Fibroblast of peridontal ligament (primary cell): ENCODE data around the gene EYA4.
A peak's percentile ranks its signal among the peaks of the same experiment; 100 is the strongest.

Experiments
- DNase-seq: peaks from one replicate; pipeline ENCODE4 v3.0.0-alpha.2; 2010; ENCODE audit errors: extremely low read depth

Gene EYA4

GRCh38 chr6:133242637-133243585, 1.8 kb downstream of the EYA4 start:
- DNase-seq = no peak

- no peak for DNase-seq
These were observed 2.7 kb downstream of the EYA4 start for GRCh38 chr6:133243723-133244305.

DNA sequence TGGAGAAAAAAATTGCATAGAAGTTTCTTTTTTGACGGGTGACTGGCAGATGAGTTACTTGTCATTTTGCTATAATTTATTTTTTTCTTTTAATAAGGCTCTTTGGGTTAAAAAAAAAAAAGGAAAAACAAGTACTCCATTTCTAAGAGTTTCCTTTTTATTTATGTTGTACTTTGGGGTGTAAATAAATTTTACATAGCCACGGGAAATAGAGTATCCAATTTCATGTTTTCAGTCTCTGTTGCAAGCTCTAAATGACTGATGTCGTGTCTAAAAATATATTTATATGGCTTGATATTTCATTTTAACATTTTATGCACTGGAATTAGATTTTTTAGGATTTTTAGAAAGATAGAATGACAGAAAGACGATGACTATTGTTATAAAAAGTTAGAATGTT, 3.4 kb downstream of the EYA4 start:
- no peak for DNase-seq

DNA sequence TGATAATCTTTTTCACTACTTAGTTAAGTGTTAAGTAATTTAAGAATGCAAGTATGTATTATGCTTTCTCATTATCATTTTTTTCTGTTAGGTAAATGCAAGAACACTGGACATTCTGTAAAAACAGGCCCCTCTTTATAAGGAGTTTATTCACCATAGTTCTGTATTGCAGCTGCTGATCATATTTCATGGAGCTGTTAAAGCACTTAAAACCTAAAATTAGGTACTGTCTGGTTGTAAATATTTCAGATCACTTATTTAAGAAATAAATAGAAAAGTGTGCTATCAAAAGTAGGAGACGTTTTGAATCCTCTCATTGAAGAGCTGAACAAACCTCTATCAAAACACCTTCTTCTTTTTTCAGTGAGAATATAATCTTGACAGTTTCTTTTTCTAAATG, 3.9 kb downstream of the EYA4 start:
- no peak for DNase-seq

DNA sequence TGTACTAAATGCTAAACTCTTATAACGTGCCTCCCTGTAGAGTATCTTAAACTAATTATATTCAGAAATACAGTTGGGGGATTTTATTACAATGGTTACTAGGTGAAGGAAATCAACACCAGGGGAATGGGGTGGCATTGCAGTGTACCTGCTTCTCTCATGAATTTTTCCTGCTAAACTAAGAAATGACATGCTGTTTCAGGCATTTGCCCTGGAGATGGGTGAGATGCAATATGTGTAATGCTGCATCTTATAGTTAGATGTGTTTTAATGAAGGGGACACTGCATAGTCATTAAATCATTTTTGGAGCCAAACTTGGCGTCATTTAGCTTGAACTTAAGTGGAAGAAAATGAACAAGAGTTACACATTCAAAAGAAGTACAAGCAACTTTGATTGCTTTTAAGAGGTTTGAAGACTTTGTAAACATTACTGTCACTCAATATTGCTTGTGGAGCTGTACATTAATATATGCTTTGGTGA, 4.3 kb downstream of the EYA4 start:
- DNase-seq = no peak

DNA sequence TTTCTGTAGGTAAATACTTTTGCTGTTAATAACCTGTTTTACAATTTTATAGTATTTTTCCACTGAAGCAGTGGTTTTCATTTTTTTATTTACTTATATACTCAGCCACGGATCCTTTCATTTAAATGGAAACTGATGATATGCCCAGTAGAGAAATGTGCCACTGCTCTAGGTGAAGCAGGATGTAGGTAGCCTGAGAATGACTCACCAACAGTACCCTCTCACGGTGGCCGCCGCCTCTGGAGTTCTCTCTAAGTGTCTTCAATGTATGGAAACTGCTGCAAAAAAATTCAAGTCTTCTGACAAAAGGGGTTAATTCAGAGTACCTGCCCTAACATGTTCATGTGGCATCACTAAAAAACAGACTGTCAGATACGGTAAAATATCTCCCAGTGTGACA, 6.4 kb downstream of the EYA4 start:
- no peak for DNase-seq

- DNase-seq = peak; percentile 52
These were observed 7.3 kb downstream of the EYA4 start for GRCh38 chr6:133248241-133249001.

GRCh38 chr6:133251688-133252087, 10.5 kb downstream of the EYA4 start:
- no peak for DNase-seq

DNA sequence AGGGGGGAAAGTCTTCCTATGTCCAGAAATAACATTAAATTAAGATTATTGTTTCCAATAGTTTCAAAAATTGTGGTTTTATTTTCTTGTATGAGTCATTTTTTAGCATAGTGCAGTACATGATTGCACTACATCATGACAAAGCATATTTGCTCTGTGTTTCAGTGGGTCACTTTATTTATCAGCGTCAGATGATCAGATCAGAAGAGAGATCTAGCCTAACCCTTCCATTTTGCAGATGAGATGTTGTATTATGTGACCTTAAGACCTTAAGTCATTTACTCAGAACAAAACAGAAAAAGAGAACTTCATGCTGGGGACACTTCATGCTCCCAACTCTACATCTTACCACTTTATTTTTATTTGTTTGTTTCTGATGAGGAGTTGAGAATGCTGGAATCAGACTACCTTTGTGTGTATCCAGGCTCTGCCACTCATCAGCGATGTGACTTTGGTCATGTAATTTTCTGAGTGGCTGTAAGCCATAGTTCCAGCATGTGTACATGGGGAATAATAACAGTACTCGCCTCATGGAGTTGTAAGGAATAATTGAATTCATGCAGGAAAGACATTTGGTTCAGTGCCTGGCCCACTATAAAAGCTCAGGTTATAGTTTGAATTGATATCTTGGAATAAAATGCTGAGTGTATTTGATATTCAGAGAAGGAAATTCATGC, 13.5 kb downstream of the EYA4 start:
- peak; percentile 83 for DNase-seq

DNA sequence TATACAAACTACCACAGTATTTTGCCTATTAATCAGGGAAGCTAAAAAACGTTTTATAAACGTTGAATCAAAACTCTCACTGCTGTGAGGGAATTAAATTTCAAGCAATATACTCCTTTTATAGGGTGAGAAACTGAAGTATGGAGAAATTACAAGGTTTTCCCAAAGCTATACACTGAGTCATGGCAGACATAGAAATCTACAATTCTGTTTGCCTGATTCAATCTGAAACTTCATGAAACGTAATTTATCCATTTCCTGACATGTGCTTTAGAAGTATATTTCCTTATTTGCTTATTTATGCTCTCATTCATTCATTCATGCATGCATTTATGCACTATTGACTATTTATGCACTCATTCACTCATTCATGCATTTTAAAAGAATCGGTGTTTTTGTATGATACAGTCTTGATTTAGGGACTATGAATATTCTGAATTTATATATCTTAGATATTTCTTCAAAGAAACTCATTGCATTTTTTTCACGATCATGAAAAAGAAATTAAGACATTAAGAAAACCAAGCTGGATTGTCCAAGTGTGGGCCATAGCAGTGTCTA, 16.5 kb downstream of the EYA4 start:
- DNase-seq = no peak

GRCh38 chr6:133259561-133259960, 18.4 kb downstream of the EYA4 start:
- DNase-seq = no peak

- no peak for DNase-seq
These were observed 21.6 kb downstream of the EYA4 start for GRCh38 chr6:133262804-133263203.

DNA sequence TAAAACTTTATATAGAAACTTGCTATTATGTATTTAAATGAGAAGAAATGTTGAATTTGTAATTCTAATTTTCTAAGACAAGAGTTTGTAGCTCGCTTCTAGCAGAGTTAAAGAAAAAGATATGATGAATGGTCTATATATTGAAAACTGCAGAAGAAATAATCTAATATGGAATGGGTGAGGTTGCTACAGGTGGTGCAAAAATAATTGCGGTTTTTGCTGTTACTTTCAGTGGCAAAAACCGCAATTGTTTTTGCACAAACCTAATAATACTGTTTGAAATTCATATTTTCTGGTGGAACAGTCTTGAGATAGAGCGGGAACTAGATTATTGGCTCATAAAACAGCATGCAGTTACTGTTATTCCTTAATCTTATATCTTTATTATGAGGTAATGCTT, 23.9 kb downstream of the EYA4 start:
- DNase-seq = no peak

DNA sequence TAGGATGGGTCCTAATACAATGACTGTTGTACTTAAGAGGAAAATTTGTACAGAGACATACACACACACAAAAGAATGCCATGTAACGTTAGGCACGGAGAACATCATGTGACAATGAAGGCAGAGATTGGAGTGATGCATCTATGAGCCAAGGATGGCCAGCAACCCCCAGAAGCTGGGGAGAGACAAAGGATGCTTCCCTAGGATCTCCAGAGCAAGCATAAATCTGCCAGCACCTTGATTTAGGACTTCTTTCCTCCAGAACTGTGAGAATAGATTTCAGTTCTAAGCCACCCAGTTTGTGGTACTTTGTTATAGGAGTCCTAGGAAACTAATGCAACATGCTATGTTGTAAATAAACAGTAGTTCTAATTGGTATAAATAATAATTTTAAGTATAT, 25.0 kb downstream of the EYA4 start:
- no peak for DNase-seq

GRCh38 chr6:133268621-133269020, 27.5 kb downstream of the EYA4 start:
- DNase-seq = no peak

GRCh38 chr6:133274813-133275212, 33.7 kb downstream of the EYA4 start:
- DNase-seq = no peak

GRCh38 chr6:133275213-133275612, 34.1 kb downstream of the EYA4 start:
- no peak for DNase-seq

DNA sequence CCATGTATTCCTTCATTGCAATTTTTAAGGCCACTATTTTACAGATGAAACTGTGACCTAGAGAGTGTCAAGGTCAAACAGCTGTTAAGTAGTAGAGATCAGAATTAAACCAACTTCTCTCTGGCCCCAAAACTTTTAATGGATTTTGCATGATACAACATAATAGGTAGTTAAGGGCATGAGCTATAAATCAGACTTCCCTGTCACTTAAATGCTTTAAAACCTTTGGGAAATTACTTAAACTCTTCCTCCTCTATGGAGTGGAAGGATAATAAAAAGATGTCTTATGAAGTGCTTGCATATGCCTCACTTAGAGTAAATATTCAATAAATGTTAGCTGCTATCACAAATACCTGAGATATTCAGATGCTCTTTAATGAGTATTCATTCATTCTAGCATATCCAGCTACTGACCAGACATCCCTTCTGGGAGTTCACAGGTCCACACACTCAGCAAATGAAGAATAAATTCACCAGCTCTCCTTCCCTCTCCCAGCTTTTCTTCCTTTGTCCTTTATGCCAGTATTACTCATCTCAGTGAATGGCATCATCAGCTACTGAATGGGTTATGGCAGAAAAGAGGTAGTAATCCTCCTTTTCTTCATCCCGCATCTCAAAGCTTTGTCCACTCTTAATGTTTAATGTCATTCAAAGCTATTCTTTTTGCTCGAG, 36.2 kb downstream of the EYA4 start:
- no peak for DNase-seq

- DNase-seq = no peak
These were observed 36.9 kb downstream of the EYA4 start for GRCh38 chr6:133277900-133278545.

GRCh38 chr6:133286765-133287164, 45.6 kb downstream of the EYA4 start:
- peak; percentile 27 for DNase-seq
